Heart left ventricle (tissue), 16 donors: Measurements from ENCODE around the gene PRDX4. TPM values are rescaled to one million over a fixed set of nuclear protein-coding genes. Genes with fewer than 3 reads are reported as not detected.

Experiments used
- ATAC-seq, 4 donors: fragments of 200-7000 bp; cut with Tn5 transposase; one replicate each; pipeline ENCODE4 v1.9.1; 2020 to 2022; ENCODE audit warnings: moderate library complexity in 4 of 4, mild to moderate bottlenecking in 3 of 4, moderate number of reproducible peaks in 1 of 4
- DNase-seq, 5 donors: peaks; one replicate each; pipeline ENCODE4 v3.0.0-alpha.2; 2020
- H3K27ac ChIP-seq, 12 donors: fragments of 200-600 bp; sonication (generic) in 4 of 12; one replicate each; pipeline versions ENCODE4 v1.5.0 to v1.8.0; 2016 to 2022; ENCODE audit warnings: mild to moderate bottlenecking in 2 of 12
- H3K27me3 ChIP-seq, 9 donors: fragments of 200-600 bp; sonication (generic) in 2 of 9; one replicate each; pipeline versions ENCODE4 v1.5.1 to v1.8.0; 2016 to 2022; ENCODE audit warnings: mild to moderate bottlenecking in 3 of 9
- H3K36me3 ChIP-seq, 9 donors: fragments of 200-600 bp; sonication (generic) in 2 of 9; one replicate each; pipeline versions ENCODE4 v1.5.0 to v1.8.0; 2018 to 2022; ENCODE audit warnings: mild to moderate bottlenecking in 2 of 9
- H3K4me1 ChIP-seq, 12 donors: fragments of 200-600 bp; sonication (generic) in 4 of 12; one replicate each; pipeline versions ENCODE4 v1.5.0 to v1.8.0; 2016 to 2022; ENCODE audit warnings: mild to moderate bottlenecking in 3 of 12
- H3K4me3 ChIP-seq, 12 donors: fragments of 200-600 bp; sonication (generic) in 4 of 12; one replicate each; pipeline versions ENCODE4 v1.5.0 to v1.8.0; 2017 to 2022; ENCODE audit warnings: mild to moderate bottlenecking in 9 of 12, moderate library complexity in 4 of 12
- H3K9me3 ChIP-seq, 12 donors: fragments of 200-600 bp; sonication (generic) in 4 of 12; one replicate each; pipeline versions ENCODE4 v1.5.0 to v1.8.0; 2016 to 2022; ENCODE audit warnings: mild to moderate bottlenecking in 1 of 12
- POLR2A ChIP-seq, 2 donors: fragments of 450-650 bp; IDR thresholded peaks; one replicate each; pipeline ENCODE4 v1.6.1; 2017; ENCODE audit warnings: antibody characterized with exemption in 2 of 2, mild to moderate bottlenecking in 2 of 2, moderate library complexity in 2 of 2
- WGBS, 4 donors: extraction: QIAGEN DNeasy Blood & Tissue Kit in 2 of 4; methylation state at CpG; one replicate each; pipeline versions ENCODE4 v1.1.5 to v1.1.7; 2013 to 2018; 5-methylcytosine and 5-hydroxymethylcytosine counted together
- intact Hi-C, 10 donors: fragments of 100-400 bp; cut with DNase I; formaldehyde crosslinking; loops; one replicate each; pipeline versions ENCODE4 v1.11.1 to v1.14.2; 2022
- long read RNA-seq, 3 donors: library from polyadenylated mRNA; unstranded; transcript quantifications; one replicate each; pipeline ENCODE4 v2.0.0, GENCODE V29; 2020 to 2021
- polyA plus RNA-seq, 2 donors: library from polyadenylated mRNA; stranded (reverse); fragments of 200-250 nt; gene quantifications; one replicate each; pipeline ENCODE4 v1.2.3, GENCODE V29; 2013
- total RNA-seq, 9 donors: library from RNA; depleted of rRNA in 2 of 9; stranded (reverse); fragments of >200 nt in 2 of 9; fragmentation: NEBNext Ultra II Directional in 3 of 9; extraction: Animal tissue kit (Norgen Biotek cat#: 25700) in 3 of 9; gene quantifications; one replicate each; pipeline versions ENCODE4 v1.1.0 to v1.2.4, GENCODE V29; 2016 to 2023
- TF ChIP-seq, protein P1 (sequence below), 12 donors: fragments of 200-600 bp; sonication (generic) in 4 of 12; IDR thresholded peaks; one replicate each; pipeline versions ENCODE4 v1.5.0 to v1.8.0; 2018 to 2022; ENCODE audit warnings: antibody characterized with exemption in 12 of 12, mild to moderate bottlenecking in 5 of 12
- donor health status: ischemic (EF 13 %, LVEDD 7.1; RV severe dilation, severe dysfunction).
- donor health status: healthy with polysubstance abuse.
- donor health status: DM: no; HTN: yes; CAD: no.
- donor health status: DM: no; HTN: no; CAD: no.
- donor health status: ischemic (EF 25% LVEDD 6.9; RV normal size, moderate dysfunction).
- donor health status: ischemic (EF 25% LVEDD 5.7; RV mildly dilated, moderate dysfunction).
- donor health status: healthy.
- donor health status: DM: yes; HTN: yes; CAD: no.
- donor health status: ischemic (EF 35%, LVEDD 5.7; RV mildly dilated, moderate dysfunction).
- donor health status: nonischemic (EF 11% LVEDD 7.7; RV severe dilation, severe dysfunction).
- donor health status: DM: yes; HTN: yes; CAD: no.
- donor health status: PGD.
- donor health status: ischemic (EF 29% LVEDD 5.4; RV normal size, mild dysfunction).
- donor health status: nonischemic (EF 23%, LVEDD 6.1; RV moderate dilation, normal function).

PRDX4 gene
- total RNA-seq, result 10 to 100 TPM; 31.3 to 85.1 (median 37.5) TPM
- 100 to 1,000 TPM in 1 of 2 donors, 10 to 100 TPM in 1; 18.7 to 130 TPM for polyA plus RNA-seq
- long read RNA-seq, donor 1, transcript PRDX4-202 (7 exons, 1,005 nt), result major isoform, 46 of 53 reads
- long read RNA-seq, donor 1, partial matches to known transcripts, result 5 of 53 reads
- long read RNA-seq, donor 1, other reads (novel, unspliced or antisense), result 2 of 53 reads
- long read RNA-seq, donor 2, transcript PRDX4-202 (7 exons, 1,005 nt), result major isoform, 66 of 67 reads
- long read RNA-seq, donor 2, partial matches to known transcripts, result 0 of 67 reads
- long read RNA-seq, donor 2, other reads (novel, unspliced or antisense), result 1 of 67 reads
- long read RNA-seq, donor 3, transcript PRDX4-202 (7 exons, 1,005 nt), result major isoform, 34 of 44 reads
- long read RNA-seq, donor 3, partial matches to known transcripts, result 9 of 44 reads
- long read RNA-seq, donor 3, other reads (novel, unspliced or antisense), result 1 of 44 reads

DNA sequence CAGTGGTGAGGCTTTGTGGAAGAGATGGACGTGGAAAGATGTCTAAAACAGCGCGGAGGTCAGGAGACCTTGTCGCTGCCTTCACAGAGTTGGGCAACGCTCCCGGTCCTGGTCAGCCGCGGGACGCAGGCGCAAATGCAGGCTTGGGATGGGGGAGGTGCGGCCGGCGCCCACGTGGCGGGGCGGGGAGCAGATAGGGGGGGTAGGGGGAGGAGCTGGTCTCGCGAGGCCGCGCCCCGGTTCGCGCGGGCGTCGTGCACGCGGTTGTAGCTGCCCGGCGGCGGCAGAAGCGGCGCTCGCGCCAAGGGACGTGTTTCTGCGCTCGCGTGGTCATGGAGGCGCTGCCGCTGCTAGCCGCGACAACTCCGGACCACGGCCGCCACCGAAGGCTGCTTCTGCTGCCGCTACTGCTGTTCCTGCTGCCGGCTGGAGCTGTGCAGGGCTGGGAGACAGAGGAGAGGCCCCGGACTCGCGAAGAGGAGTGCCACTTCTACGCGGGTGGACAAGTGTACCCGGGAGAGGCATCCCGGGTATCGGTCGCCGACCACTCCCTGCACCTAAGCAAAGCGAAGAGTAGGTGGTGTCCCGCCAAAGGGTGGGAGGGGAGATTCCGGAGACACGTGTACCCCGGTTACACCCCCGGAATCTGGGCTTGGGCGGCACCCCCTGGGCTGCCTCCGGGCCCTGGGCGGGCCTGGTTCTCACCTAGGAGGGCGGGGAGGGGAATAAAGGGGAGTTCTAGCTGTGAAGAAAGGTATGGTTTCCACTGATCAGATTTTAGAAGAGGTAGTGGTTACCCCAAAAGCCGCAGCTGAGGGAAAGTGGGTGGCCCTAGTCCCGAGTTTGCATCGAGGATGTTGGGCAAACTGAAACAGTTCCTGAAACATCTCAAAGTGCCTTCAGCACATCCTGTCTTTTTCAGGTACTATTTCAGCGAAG lies at the start of gene PRDX4:
Gene PRDX4 (plus strand): TSS at position 255 of the 939 bp plus-strand sequence. CDS start 78 bp downstream, at position 333.
- DNase-seq (peak; percentile 90 to 95 (median 93)), ATAC-seq (peak; percentile 93 to 99 (median 98))
- H3K27ac ChIP-seq, result peak within 1 kb of the TSS in 11 of 12 donors; percentile 63 to 85 (median 76)
- 0 to 44% (median 15%) methylated on average over 30 to 73 of the region's 73 CpGs for WGBS, 4 donors
- peaks cover 0 to 5% (median 0%) of the 10 kb centered on the region in 12 donors for H3K9me3 ChIP-seq
- peak in 1 of 2 donors; percentile 48 for TF ChIP-seq POLR2A (IDR thresholded peaks at IDR 0.05)
- TF ChIP-seq, protein P1, sequence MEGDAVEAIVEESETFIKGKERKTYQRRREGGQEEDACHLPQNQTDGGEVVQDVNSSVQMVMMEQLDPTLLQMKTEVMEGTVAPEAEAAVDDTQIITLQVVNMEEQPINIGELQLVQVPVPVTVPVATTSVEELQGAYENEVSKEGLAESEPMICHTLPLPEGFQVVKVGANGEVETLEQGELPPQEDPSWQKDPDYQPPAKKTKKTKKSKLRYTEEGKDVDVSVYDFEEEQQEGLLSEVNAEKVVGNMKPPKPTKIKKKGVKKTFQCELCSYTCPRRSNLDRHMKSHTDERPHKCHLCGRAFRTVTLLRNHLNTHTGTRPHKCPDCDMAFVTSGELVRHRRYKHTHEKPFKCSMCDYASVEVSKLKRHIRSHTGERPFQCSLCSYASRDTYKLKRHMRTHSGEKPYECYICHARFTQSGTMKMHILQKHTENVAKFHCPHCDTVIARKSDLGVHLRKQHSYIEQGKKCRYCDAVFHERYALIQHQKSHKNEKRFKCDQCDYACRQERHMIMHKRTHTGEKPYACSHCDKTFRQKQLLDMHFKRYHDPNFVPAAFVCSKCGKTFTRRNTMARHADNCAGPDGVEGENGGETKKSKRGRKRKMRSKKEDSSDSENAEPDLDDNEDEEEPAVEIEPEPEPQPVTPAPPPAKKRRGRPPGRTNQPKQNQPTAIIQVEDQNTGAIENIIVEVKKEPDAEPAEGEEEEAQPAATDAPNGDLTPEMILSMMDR (IDR thresholded peaks at IDR 0.05), result peak in 1 of 12 donors; percentile 11
- intact Hi-C loops, result loop anchor here in 1 of 10 donors (5.0 kb wide), 1 partner anchor 240 kb away; the partner anchor contains the start of genes APOO and CXorf58
- H3K4me3 ChIP-seq, result peak within 1 kb of the TSS; percentile 20 to 95 (median 68)
- H3K4me1 ChIP-seq, result peaks cover 0 to 15% (median 2%) of the 10 kb centered on the region in 12 donors
- H3K36me3 ChIP-seq, result peaks cover 0 to 10% (median 3%) of the 10 kb centered on the region in 9 donors
- no peaks in the 10 kb centered on the region for H3K27me3 ChIP-seq

DNA sequence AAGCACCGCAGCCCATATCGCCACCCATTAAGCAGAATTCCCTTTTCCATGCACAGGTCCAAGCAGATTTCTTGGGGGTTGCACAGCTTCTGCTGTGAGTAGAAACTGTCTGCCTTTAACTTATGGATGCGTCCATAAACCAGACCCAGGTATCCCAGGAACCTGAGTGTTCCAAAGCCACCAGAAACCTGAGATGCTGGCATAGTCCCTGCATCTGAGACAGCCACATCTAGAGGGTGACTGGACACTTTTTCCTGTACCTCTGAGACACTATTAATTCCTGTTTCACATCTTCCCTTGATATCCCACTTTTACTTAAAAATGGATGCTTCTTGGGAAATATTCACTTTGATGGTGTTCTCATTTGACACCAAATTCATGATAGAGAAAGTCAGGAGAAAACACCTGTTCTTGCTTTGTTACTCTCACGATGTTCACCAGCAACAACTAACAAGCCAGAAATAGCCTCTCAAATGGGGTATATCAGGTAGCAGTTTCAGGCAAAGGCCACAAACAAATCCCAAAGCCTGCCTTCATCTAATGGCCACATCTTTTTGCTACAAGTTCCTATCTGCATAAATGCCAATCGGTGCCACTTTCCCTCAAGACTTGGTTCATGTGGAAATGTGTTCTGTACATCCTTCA lies 45.5 kb upstream of the PRDX4 start:
- H3K36me3 ChIP-seq, result no peaks in the 10 kb centered on the region
- peaks cover 0 to 11% (median 0%) of the 10 kb centered on the region in 9 donors for H3K27me3 ChIP-seq
- no peaks in the 10 kb centered on the region for H3K9me3 ChIP-seq
- TF ChIP-seq, protein P1 (IDR thresholded peaks at IDR 0.05), result no peak
- no peak for TF ChIP-seq POLR2A (IDR thresholded peaks at IDR 0.05)
- H3K27ac ChIP-seq, result no peak overlapping the region
- WGBS, 4 donors, result 77 to 93% (median 86%) methylated on average over 5 of the region's 5 CpGs
- no peak for DNase-seq
- ATAC-seq, result no peak
- H3K4me3 ChIP-seq, result no peak overlapping the region
- intact Hi-C loops, result no loop called here
- H3K4me1 ChIP-seq, result no peaks in the 10 kb centered on the region

DNA sequence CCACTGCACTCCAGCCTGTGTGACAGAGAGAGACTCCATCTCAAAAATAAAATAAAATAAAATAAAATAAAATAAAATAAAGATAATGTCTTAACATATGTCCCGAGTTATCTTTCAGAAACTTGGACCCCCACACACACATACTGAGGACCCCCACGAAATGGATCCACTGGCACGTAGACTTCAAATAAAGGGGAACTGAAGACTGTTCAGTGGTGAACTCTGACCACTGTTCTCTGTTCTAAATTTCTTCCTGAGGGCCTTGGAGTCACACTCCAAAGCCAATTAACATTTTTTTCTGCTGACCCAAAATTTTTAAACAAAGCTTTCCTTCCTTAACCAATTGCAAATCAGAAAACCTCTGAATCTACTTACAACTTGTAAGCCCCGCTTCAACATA lies 43.5 kb upstream of the PRDX4 start:
- Histone ChIP-seq H3K4me1 (no peaks in the 10 kb centered on the region), H3K27me3 (peaks cover 0 to 11% (median 0%) of the 10 kb centered on the region in 9 donors), H3K27ac (no peak overlapping the region), H3K9me3 (no peaks in the 10 kb centered on the region), H3K36me3 (no peaks in the 10 kb centered on the region), H3K4me3 (no peak overlapping the region)
- no peak for ATAC-seq
- intact Hi-C loops, result no loop called here
- 73 to 88% (median 80%) methylated on average over 4 of the region's 4 CpGs for WGBS, 4 donors
- TF ChIP-seq POLR2A (IDR thresholded peaks at IDR 0.05), result no peak
- TF ChIP-seq, protein P1 (IDR thresholded peaks at IDR 0.05), result no peak
- DNase-seq, result no peak
